Spleen (tissue), 11 donors: ENCODE measurements around the gene ATXN3L. TPM values are rescaled to one million over a fixed set of nuclear protein-coding genes. Genes with fewer than 3 reads are reported as not detected.

Experiments used
- DNase-seq: peaks from one replicate; pipeline ENCODE4 v3.0.0-alpha.2; 2020
- H3K27ac ChIP-seq, 8 donors: fragments of 200-600 bp; sonication (generic) in 7 of 8; 1 replicate in 4 of 8; 2 replicates in 4 of 8; pipeline versions ENCODE4 v1.5.0 to v1.8.0; 2016 to 2021; ENCODE audit warnings: inconsistent platforms in 4 of 8, mild to moderate bottlenecking in 4 of 8, moderate library complexity in 1 of 8
- H3K27me3 ChIP-seq, 7 donors: fragments of 200-600 bp; sonication (generic) in 6 of 7; replicated peaks in 1 of 7; 1 replicate in 4 of 7; 2 replicates in 3 of 7; pipeline versions ENCODE4 v1.5.0 to v1.8.0; 2016 to 2021; ENCODE audit warnings: inconsistent platforms in 3 of 7, mild to moderate bottlenecking in 1 of 7
- H3K36me3 ChIP-seq, 6 donors: fragments of 200-600 bp; sonication (generic) in 5 of 6; 1 replicate in 4 of 6; 2 replicates in 2 of 6; pipeline versions ENCODE4 v1.5.0 to v1.8.0; 2016 to 2021; ENCODE audit warnings: inconsistent platforms in 2 of 6
- H3K4me1 ChIP-seq, 6 donors: fragments of 200-600 bp; sonication (generic) in 5 of 6; 1 replicate in 3 of 6; 2 replicates in 3 of 6; pipeline versions ENCODE4 v1.5.0 to v1.8.0; 2016 to 2021; ENCODE audit warnings: inconsistent platforms in 3 of 6
- H3K4me3 ChIP-seq, 8 donors: fragments of 200-600 bp; sonication (generic) in 7 of 8; 1 replicate in 4 of 8; 2 replicates in 4 of 8; pipeline versions ENCODE4 v1.5.0 to v1.8.0; 2016 to 2021; ENCODE audit warnings: inconsistent platforms in 4 of 8, mild to moderate bottlenecking in 4 of 8, moderate library complexity in 2 of 8
- H3K9me3 ChIP-seq, 8 donors: fragments of 200-600 bp; sonication (generic) in 7 of 8; 1 replicate in 4 of 8; 2 replicates in 4 of 8; pipeline versions ENCODE4 v1.5.0 to v1.8.0; 2016 to 2021; ENCODE audit warnings: inconsistent platforms in 4 of 8
- POLR2A ChIP-seq, 3 donors: fragments of 450-650 bp; IDR thresholded peaks; one replicate each; pipeline ENCODE4 v1.5.1; 2017; ENCODE audit warnings: antibody characterized with exemption in 3 of 3, mild to moderate bottlenecking in 1 of 3
- POLR2AphosphoS5 ChIP-seq, 3 donors: sonication (generic); formaldehyde crosslinking; IDR thresholded peaks; one replicate each; pipeline ENCODE4 v1.5.1; 2017; ENCODE audit warnings: antibody characterized with exemption in 3 of 3
- WGBS, 5 donors: extraction: QIAGEN DNeasy Blood & Tissue Kit in 3 of 5; methylation state at CpG; one replicate each; pipeline versions ENCODE4 v1.1.5 to v1.1.7; 2013 to 2018; 5-methylcytosine and 5-hydroxymethylcytosine counted together
- intact Hi-C: fragments of 100-400 bp; cut with DNase I; formaldehyde crosslinking; loops from one replicate; pipeline ENCODE4 v1.15.0; 2023; ENCODE audit warnings: low total_unique reads
- polyA plus RNA-seq, 3 donors: library from polyadenylated mRNA; stranded (reverse); fragments of 200-250 nt; gene quantifications; one replicate each; pipeline ENCODE4 v1.2.1, GENCODE V29; 2013
- total RNA-seq, 7 donors: library from RNA; depleted of rRNA in 3 of 7; stranded (reverse); fragments of >200 nt in 3 of 7; fragmentation: NEBNext Ultra II Directional in 4 of 7; extraction: Animal tissue kit (Norgen Biotek cat#: 25700) in 4 of 7; gene quantifications; one replicate each; pipeline versions ENCODE4 v1.1.0 to v1.2.1, GENCODE V29; 2016 to 2021
- TF ChIP-seq, protein P1 (sequence below), 11 experiments: fragments of 200-600 bp in 7 of 11; fragments of 450-650 bp in 4 of 11; sonication (generic) in 4 of 11; IDR thresholded peaks in 8 of 11; conservative IDR thresholded peaks in 3 of 11; 1 replicate in 7 of 11; 2 replicates in 4 of 11; pipeline versions ENCODE4 v1.4.0 to v1.8.0; 2016 to 2021; ENCODE audit warnings: antibody characterized with exemption in 11 of 11, inconsistent platforms in 4 of 11, mild to moderate bottlenecking in 1 of 11
- donor health status: healthy with polysubstance abuse.
- donor health status: DM: no; HTN: no; CAD: no; lungs with moderate emphysema.
- donor health status: DM: no; HTN: no; CAD: no.
- donor health status: Bipolar disorder and iron deficiency.
- donor health status: healthy.
- donor health status: DM: no; HTN: no; CAD: no.
- donor health status: DM: yes; HTN: yes; CAD: no.

ATXN3L gene
- total and polyA plus RNA-seq, 10 donors = not detected

DNA sequence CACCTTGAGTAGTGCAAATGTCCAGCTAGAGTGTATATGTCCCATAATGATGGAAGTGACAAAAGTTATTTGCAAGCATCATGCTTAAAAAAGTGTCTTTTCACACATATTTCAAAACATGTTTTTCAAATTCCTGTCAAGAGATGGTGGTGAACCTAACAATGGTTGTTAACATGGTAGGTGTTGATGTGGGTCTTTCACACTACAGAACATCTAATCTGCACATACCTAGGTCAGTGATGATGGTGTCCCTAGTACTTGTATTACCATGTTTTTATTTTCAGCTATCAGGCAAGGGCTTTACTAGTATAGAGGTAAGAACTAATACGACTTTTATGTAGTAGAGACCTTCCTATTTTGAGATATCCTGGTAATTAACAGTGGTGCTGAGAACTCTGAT is 3.4 kb upstream of the ATXN3L start:
- Histone ChIP-seq H3K27ac (no peak overlapping the region), H3K4me3 (no peak overlapping the region), H3K4me1 (no peaks in the 10 kb centered on the region), H3K27me3 (no peaks in the 10 kb centered on the region), H3K9me3 (no peaks in the 10 kb centered on the region), H3K36me3 (no peaks in the 10 kb centered on the region)
- TF ChIP-seq, protein P1, sequence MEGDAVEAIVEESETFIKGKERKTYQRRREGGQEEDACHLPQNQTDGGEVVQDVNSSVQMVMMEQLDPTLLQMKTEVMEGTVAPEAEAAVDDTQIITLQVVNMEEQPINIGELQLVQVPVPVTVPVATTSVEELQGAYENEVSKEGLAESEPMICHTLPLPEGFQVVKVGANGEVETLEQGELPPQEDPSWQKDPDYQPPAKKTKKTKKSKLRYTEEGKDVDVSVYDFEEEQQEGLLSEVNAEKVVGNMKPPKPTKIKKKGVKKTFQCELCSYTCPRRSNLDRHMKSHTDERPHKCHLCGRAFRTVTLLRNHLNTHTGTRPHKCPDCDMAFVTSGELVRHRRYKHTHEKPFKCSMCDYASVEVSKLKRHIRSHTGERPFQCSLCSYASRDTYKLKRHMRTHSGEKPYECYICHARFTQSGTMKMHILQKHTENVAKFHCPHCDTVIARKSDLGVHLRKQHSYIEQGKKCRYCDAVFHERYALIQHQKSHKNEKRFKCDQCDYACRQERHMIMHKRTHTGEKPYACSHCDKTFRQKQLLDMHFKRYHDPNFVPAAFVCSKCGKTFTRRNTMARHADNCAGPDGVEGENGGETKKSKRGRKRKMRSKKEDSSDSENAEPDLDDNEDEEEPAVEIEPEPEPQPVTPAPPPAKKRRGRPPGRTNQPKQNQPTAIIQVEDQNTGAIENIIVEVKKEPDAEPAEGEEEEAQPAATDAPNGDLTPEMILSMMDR (IDR thresholded peaks at IDR 0.05 in 8 of 11, conservative IDR thresholded peaks at IDR 0.05 in 3 of 11) = no peak
- TF ChIP-seq POLR2AphosphoS5 (IDR thresholded peaks at IDR 0.05) = no peak
- no peak for DNase-seq
- WGBS, 5 donors = 54 to 75% (median 69%) methylated on average over 1 of the region's 1 CpG
- intact Hi-C loops = no loop called here

DNA sequence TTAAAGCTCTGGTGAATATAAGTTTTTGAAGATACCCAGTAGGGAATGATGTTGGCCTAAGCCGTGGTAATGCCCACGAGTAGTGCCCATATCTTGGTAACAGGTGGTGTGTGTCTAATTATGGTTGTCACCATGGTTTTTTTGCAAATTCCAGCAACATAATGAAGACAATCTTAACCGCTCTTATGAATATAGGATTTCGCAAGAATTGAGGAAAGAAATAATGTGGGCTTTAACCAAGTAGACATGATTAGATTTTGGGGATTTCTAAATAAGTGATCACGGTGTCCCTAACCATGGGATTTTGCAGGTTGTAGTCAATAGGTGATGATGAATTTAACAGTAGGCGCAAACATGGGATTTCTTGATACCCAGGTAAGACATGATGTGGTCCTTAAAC is 2.5 kb downstream of the ATXN3L start:
- Histone ChIP-seq H3K27ac (no peak overlapping the region), H3K27me3 (no peaks in the 10 kb centered on the region), H3K4me3 (no peak overlapping the region), H3K9me3 (no peaks in the 10 kb centered on the region), H3K4me1 (no peaks in the 10 kb centered on the region), H3K36me3 (no peaks in the 10 kb centered on the region)
- no peak for DNase-seq
- no peak for TF ChIP-seq POLR2A (IDR thresholded peaks at IDR 0.05)
- no peak for TF ChIP-seq POLR2AphosphoS5 (IDR thresholded peaks at IDR 0.05)
- TF ChIP-seq, protein P1 (IDR thresholded peaks at IDR 0.05 in 8 of 11, conservative IDR thresholded peaks at IDR 0.05 in 3 of 11) = no peak
- intact Hi-C loops = no loop called here
- 89 to 94% (median 93%) methylated on average over 6 of the region's 6 CpGs for WGBS, 5 donors

DNA sequence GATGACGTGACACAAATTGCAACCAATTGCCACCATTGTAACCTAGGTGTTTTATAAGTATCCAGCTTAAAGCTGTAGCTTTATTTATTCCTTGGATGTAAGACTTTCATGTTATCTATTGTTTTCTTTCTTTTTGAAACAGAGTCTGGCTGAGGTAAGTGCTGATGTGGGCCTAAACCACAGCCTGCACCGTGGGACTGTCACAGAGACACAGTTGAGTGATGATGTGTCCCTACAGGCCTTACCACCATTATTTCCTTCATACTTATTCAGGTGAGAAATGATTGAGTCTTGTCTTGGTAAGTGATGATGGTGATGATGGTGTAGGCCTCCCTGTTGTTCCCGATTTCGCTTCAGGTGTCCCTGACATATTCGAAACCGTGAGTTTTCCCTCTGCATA is 8.3 kb downstream of the ATXN3L start:
- H3K36me3 ChIP-seq = no peaks in the 10 kb centered on the region
- intact Hi-C loops = no loop called here
- DNase-seq = no peak
- no peaks in the 10 kb centered on the region for H3K9me3 ChIP-seq
- TF ChIP-seq, protein P1 (IDR thresholded peaks at IDR 0.05 in 8 of 11, conservative IDR thresholded peaks at IDR 0.05 in 3 of 11) = no peak
- TF ChIP-seq POLR2AphosphoS5 (IDR thresholded peaks at IDR 0.05) (no peak), POLR2A (IDR thresholded peaks at IDR 0.05) (no peak)
- 88 to 97% (median 91%) methylated on average over 4 to 6 of the region's 6 CpGs for WGBS, 5 donors
- H3K4me1 ChIP-seq = no peaks in the 10 kb centered on the region
- H3K4me3 ChIP-seq = no peak overlapping the region
- no peaks in the 10 kb centered on the region for H3K27me3 ChIP-seq
- H3K27ac ChIP-seq = no peak overlapping the region

DNA sequence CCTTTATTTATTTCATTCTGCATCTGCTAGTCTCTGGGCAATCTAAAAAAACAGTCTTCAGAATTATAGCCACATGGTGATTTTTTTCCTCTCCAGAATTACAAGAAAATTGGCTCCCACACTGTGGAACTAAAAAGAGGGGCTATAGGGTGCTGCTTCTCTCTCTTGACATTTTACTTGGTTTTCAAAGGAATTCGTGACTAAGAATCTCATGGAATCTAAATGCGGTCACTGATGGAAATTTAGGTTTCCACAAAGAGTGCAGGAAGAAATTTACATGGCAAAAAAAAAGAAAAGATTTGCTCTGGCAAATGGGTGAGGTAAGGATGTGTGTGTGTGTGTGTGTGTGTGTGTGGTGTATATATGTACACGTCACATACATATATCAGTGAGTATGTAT is 10.2 kb downstream of the ATXN3L start:
- Histone ChIP-seq H3K27ac (no peak overlapping the region), H3K36me3 (no peaks in the 10 kb centered on the region), H3K9me3 (no peaks in the 10 kb centered on the region), H3K4me3 (no peak overlapping the region), H3K27me3 (no peaks in the 10 kb centered on the region), H3K4me1 (no peaks in the 10 kb centered on the region)
- DNase-seq = no peak
- 76 to 99% (median 97%) methylated on average over 3 of the region's 3 CpGs for WGBS, 5 donors
- TF ChIP-seq POLR2AphosphoS5 (IDR thresholded peaks at IDR 0.05) (no peak), POLR2A (IDR thresholded peaks at IDR 0.05) (no peak)
- TF ChIP-seq, protein P1 (IDR thresholded peaks at IDR 0.05 in 8 of 11, conservative IDR thresholded peaks at IDR 0.05 in 3 of 11) = no peak
- intact Hi-C loops = no loop called here
